Fibroblast of lung (primary cell): ENCODE results near the gene CEP131. TPM values are rescaled to one million over a fixed set of nuclear protein-coding genes. Genes with fewer than 3 reads are reported as not detected.
"Not testable (repeated sequence)": the region's sequence is repeated elsewhere in the genome, so short reads cannot be mapped to it uniquely, and the experiment has no call there.

Experiments
- DNase-seq, 2 donors: peaks; one replicate each; pipeline versions ENCODE4 v3.0.0 to v3.0.0-alpha.2; 2010; ENCODE audit warnings: low read depth in 2 of 2
- H2AFZ ChIP-seq: 2 replicates; pipeline ENCODE4 v1.5.1; 2012; ENCODE audit warnings: low read length, control low read depth, inconsistent platforms
- H3K27ac ChIP-seq: 2 replicates; pipeline ENCODE4 v1.5.1; 2011; ENCODE audit warnings: low read length, control low read depth; ENCODE audit not compliant: insufficient read depth
- H3K27me3 ChIP-seq: 2 replicates; pipeline ENCODE4 v1.5.1; 2011; ENCODE audit warnings: mild to moderate bottlenecking, low read length; ENCODE audit not compliant: control insufficient read depth, insufficient read depth
- H3K36me3 ChIP-seq: 2 replicates; pipeline ENCODE4 v1.5.1; 2011; ENCODE audit warnings: low read length; ENCODE audit not compliant: control insufficient read depth, insufficient read depth
- H3K4me1 ChIP-seq: 2 replicates; pipeline ENCODE4 v1.5.1; 2011; ENCODE audit warnings: low read length; ENCODE audit not compliant: control insufficient read depth, insufficient read depth; ENCODE audit errors: extremely low read depth
- H3K4me2 ChIP-seq: 2 replicates; pipeline ENCODE4 v1.5.1; 2011; ENCODE audit warnings: low read length, control low read depth; ENCODE audit not compliant: insufficient read depth; ENCODE audit errors: extremely low read depth
- H3K4me3 ChIP-seq, 4 experiments: fragments of 200-600 bp in 1 of 4; sonication (generic) in 1 of 4; replicated peaks in 1 of 4; 2 replicates each; pipeline ENCODE4 v1.5.1; 2011 to 2016; ENCODE audit warnings: low read length in 4 of 4, low read depth in 3 of 4, mild to moderate bottlenecking in 3 of 4, control low read depth in 2 of 4, inconsistent platforms in 1 of 4, mixed read lengths in 1 of 4; ENCODE audit not compliant: insufficient read depth in 1 of 4; ENCODE audit errors: control extremely low read depth in 1 of 4
- H3K79me2 ChIP-seq: 2 replicates; pipeline ENCODE4 v1.5.1; 2012; ENCODE audit warnings: mild to moderate bottlenecking, low read length, inconsistent platforms; ENCODE audit not compliant: control insufficient read depth, insufficient read depth
- H3K9ac ChIP-seq: 2 replicates; pipeline ENCODE4 v1.5.1; 2011; ENCODE audit warnings: mild to moderate bottlenecking, low read length, control low read depth; ENCODE audit not compliant: insufficient read depth
- H3K9me3 ChIP-seq: 2 replicates; pipeline ENCODE4 v1.5.1; 2012; ENCODE audit warnings: low read depth, low read length; ENCODE audit not compliant: control insufficient read depth, insufficient read depth
- H4K20me1 ChIP-seq: 2 replicates; pipeline ENCODE4 v1.5.1; 2011; ENCODE audit warnings: low read length; ENCODE audit not compliant: control insufficient read depth, insufficient read depth; ENCODE audit errors: extremely low read depth
- CTCF ChIP-seq, 2 donors: IDR thresholded peaks in 1 of 2; conservative IDR thresholded peaks in 1 of 2; 1 replicate in 1 of 2; 2 replicates in 1 of 2; pipeline ENCODE4 v1.5.1; 2011 to 2012; ENCODE audit warnings: low read length in 2 of 2, control low read depth in 1 of 2, inconsistent platforms in 1 of 2, low read depth in 1 of 2, mild to moderate bottlenecking in 1 of 2
- EZH2 ChIP-seq: IDR thresholded peaks from 2 replicates; pipeline ENCODE4 v1.5.1; 2012; ENCODE audit warnings: low read length, control low read depth, mild to moderate bottlenecking; ENCODE audit errors: missing control alignments
- polyA plus RNA-seq, 2 donors: library from polyadenylated mRNA; depleted of rRNA in 1 of 2; stranded (reverse) in 1 of 2; unstranded in 1 of 2; fragments of >200 nt; gene quantifications; 2 replicates each; pipeline ENCODE4 v1.2.1, GENCODE V29; 2011 to 2012; ENCODE audit warnings: missing spikeins in 1 of 2
- total RNA-seq: library from RNA; depleted of rRNA; stranded (reverse); fragments of >200 nt; gene quantifications from 2 replicates; pipeline ENCODE4 v1.2.1, GENCODE V29; 2014

Gene CEP131
- total and polyA plus RNA-seq, 2 donors (not counting 1 experiment from before 2014, with no cell fraction given) = 2.0 to 7.4 TPM

- DNase-seq = no peak
- TF ChIP-seq EZH2 (no peak), CTCF (conservative IDR thresholded peaks at IDR 0.05 in 1 of 2, IDR thresholded peaks at IDR 0.05 in 1 of 2; ENCODE audit: low read depth in 1 of 2, low read length in 2 of 2) (no peak)
- H3K9me3 ChIP-seq = no peaks in the 10 kb centered on the region
- no peak overlapping the region for H3K9ac ChIP-seq
- no peak overlapping the region for H3K27ac ChIP-seq
- no peak overlapping the region for H3K4me2 ChIP-seq
- H3K4me3 ChIP-seq = no peak overlapping the region
- no peaks in the 10 kb centered on the region for H4K20me1 ChIP-seq
- H3K4me1 ChIP-seq = no peaks in the 10 kb centered on the region
- no peaks in the 10 kb centered on the region for H3K27me3 ChIP-seq
- no peak overlapping the region for H2AFZ ChIP-seq
- H3K79me2 ChIP-seq = no peaks in the 10 kb centered on the region
- peaks cover 14% of the 10 kb centered on the region for H3K36me3 ChIP-seq
These were observed 6.3 kb upstream of the CEP131 start for GRCh38 chr17:81228834-81229665.

GRCh38 chr17:81228420-81228819 is 5.7 kb upstream of the CEP131 start:
- Histone ChIP-seq H3K36me3 (peaks cover 14% of the 10 kb centered on the region), H3K4me3 (no peak overlapping the region), H3K79me2 (no peaks in the 10 kb centered on the region), H3K4me1 (no peaks in the 10 kb centered on the region), H3K9ac (no peak overlapping the region), H3K4me2 (no peak overlapping the region), H3K9me3 (no peaks in the 10 kb centered on the region), H2AFZ (no peak overlapping the region), H3K27ac (no peak overlapping the region), H3K27me3 (no peaks in the 10 kb centered on the region), H4K20me1 (no peaks in the 10 kb centered on the region)
- no peak for DNase-seq
- TF ChIP-seq CTCF (conservative IDR thresholded peaks at IDR 0.05 in 1 of 2, IDR thresholded peaks at IDR 0.05 in 1 of 2; ENCODE audit: low read depth in 1 of 2, low read length in 2 of 2) (no peak), EZH2 (no peak)

- not testable (repeated sequence) for H3K9ac ChIP-seq, H4K20me1 ChIP-seq, H3K27ac ChIP-seq, H3K4me2 ChIP-seq, H3K4me3 ChIP-seq, H3K4me1 ChIP-seq, H3K9me3 ChIP-seq, H2AFZ ChIP-seq, DNase-seq, H3K79me2 ChIP-seq, H3K27me3 ChIP-seq
- H3K36me3 ChIP-seq = peaks cover 11% of the 10 kb centered on the region
These were observed 4.9 kb upstream of the CEP131 start for GRCh38 chr17:81227630-81228029.
